NCI-H1694 treated with DMSO at 0.1 percent for 48 hours (cell line): ENCODE results near the gene MALRD1.

Experiments
- DNase-seq: peaks from one replicate; lab custom pipeline; 2025; lab: John Stamatoyannopoulos, UW

Gene MALRD1

GRCh38 chr10:19048489-19048888, at the start of gene MALRD1:
Gene MALRD1, plus strand, starts transcription at chr10:19048801. Its CDS starts 138 bp downstream, at chr10:19048939.
- DNase-seq, result no peak

- no peak for DNase-seq
Observed at GRCh38 chr10:19003341-19003740, 45.3 kb upstream of the MALRD1 start.

- no peak for DNase-seq
Observed at GRCh38 chr10:19012111-19012510, 36.5 kb upstream of the MALRD1 start.

GRCh38 chr10:19014034-19014433, 34.6 kb upstream of the MALRD1 start:
- no peak for DNase-seq

- no peak for DNase-seq
Observed at GRCh38 chr10:19014498-19014897, 34.1 kb upstream of the MALRD1 start.

GRCh38 chr10:19017116-19017890, 31.3 kb upstream of the MALRD1 start:
- DNase-seq, result no peak

GRCh38 chr10:19021162-19021561, 27.4 kb upstream of the MALRD1 start:
- DNase-seq, result no peak

GRCh38 chr10:19024611-19025010, 24.0 kb upstream of the MALRD1 start:
- no peak for DNase-seq

- no peak for DNase-seq
Observed at GRCh38 chr10:19031763-19032162, 16.8 kb upstream of the MALRD1 start.

GRCh38 chr10:19033741-19034140, 14.9 kb upstream of the MALRD1 start:
- DNase-seq, result no peak

- no peak for DNase-seq
Observed at GRCh38 chr10:19041171-19041570, 7.4 kb upstream of the MALRD1 start.

- no peak for DNase-seq
Observed at GRCh38 chr10:19043431-19043830, 5.2 kb upstream of the MALRD1 start.

- DNase-seq, result no peak
Observed at GRCh38 chr10:19046679-19047078, 1.9 kb upstream of the MALRD1 start.

- DNase-seq, result no peak
Observed at GRCh38 chr10:19048891-19049290, 290 bp downstream of the MALRD1 start.

GRCh38 chr10:19049567-19049966, 966 bp downstream of the MALRD1 start:
- no peak for DNase-seq

GRCh38 chr10:19054289-19054835, 5.8 kb downstream of the MALRD1 start:
- DNase-seq, result no peak

- no peak for DNase-seq
Observed at GRCh38 chr10:19058046-19058445, 9.4 kb downstream of the MALRD1 start.

GRCh38 chr10:19063986-19064385, 15.4 kb downstream of the MALRD1 start:
- no peak for DNase-seq

- no peak for DNase-seq
Observed at GRCh38 chr10:19071946-19072345, 23.3 kb downstream of the MALRD1 start.

GRCh38 chr10:19077276-19077675, 28.7 kb downstream of the MALRD1 start:
- no peak for DNase-seq

GRCh38 chr10:19096501-19097073, 48.0 kb downstream of the MALRD1 start:
- no peak for DNase-seq

- no peak for DNase-seq
Observed at GRCh38 chr10:19097151-19097550, 48.5 kb downstream of the MALRD1 start.

GRCh38 chr10:19098803-19099202, 50.2 kb downstream of the MALRD1 start:
- DNase-seq, result no peak

- DNase-seq, result no peak
Observed at GRCh38 chr10:19107406-19107805, 58.8 kb downstream of the MALRD1 start.
